ENCODE results near the gene XK.

GRCh38 chrX:37717708-37718107, 32.1 kb downstream of the XK start:
- TF ChIP-seq CTCF (IDR thresholded peaks at IDR 0.05) (no peak), EZH2 (IDR thresholded peaks at IDR 0.05; ENCODE audit: borderline replicate concordance, insufficient read depth, low read depth, low read length, poor library complexity, severe bottlenecking) (no peak)
